ENCODE data around the gene PBX1.

- no peak for TF ChIP-seq CTCF (IDR thresholded peaks at IDR 0.05; ENCODE audit: low read depth, low read length)
- no peak for TF ChIP-seq EZH2phosphoT487 (IDR thresholded peaks at IDR 0.05; ENCODE audit: low read depth)
These were observed 130.9 kb downstream of the PBX1 start for GRCh38 chr1:164689672-164690511.

Data from OCI-LY3 (cell line).